Retinal pigment epithelial cell (primary cell): ENCODE measurements around the gene DUS1L.

Experiments used
- DNase-seq: peaks from one replicate; pipeline ENCODE4 v3.0.0-alpha.2; 2010; ENCODE audit warnings: low read depth
- H3K4me3 ChIP-seq: 2 replicates; pipeline ENCODE4 v1.5.1; 2011; ENCODE audit warnings: mild to moderate bottlenecking, low read length, control low read depth, moderate library complexity
- TF ChIP-seq, protein P1 (sequence below): conservative IDR thresholded peaks from 2 replicates; pipeline ENCODE4 v1.5.1; 2011; ENCODE audit warnings: low read depth, low read length, control low read depth, inconsistent platforms

The DUS1L gene

DNA sequence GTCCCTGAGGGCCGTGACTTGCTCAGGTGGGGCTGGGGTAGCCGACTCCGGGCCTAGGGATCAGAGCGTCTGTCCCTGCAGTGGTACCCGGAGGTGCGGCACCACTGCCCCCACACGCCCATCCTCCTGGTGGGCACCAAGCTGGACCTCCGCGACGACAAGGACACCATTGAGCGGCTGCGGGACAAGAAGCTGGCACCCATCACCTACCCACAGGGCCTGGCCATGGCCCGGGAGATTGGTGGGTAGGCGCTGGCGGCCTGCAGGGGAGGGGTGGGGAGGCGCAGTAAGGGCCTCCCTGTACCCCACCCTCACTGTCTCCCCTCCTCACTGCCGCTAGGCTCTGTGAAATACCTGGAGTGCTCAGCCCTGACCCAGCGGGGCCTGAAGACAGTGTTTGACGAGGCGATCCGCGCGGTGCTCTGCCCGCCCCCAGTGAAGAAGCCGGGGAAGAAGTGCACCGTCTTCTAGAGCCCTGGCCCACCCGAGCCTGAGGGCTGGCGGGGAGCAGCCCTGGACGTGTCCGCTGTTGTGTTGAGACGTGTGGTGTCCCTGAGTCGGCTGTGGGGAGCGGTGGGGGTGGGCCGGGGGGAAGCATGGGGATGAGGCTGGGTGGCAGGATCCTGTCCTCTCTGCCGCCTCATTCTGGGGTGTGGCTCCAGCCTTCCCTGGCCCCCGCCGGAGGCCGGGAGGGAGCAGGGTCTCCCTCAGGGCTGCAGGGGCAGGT lies 32.1 kb downstream of the DUS1L start:
- DNase-seq: no peak
- no peak overlapping the region for H3K4me3 ChIP-seq
- TF ChIP-seq, protein P1, sequence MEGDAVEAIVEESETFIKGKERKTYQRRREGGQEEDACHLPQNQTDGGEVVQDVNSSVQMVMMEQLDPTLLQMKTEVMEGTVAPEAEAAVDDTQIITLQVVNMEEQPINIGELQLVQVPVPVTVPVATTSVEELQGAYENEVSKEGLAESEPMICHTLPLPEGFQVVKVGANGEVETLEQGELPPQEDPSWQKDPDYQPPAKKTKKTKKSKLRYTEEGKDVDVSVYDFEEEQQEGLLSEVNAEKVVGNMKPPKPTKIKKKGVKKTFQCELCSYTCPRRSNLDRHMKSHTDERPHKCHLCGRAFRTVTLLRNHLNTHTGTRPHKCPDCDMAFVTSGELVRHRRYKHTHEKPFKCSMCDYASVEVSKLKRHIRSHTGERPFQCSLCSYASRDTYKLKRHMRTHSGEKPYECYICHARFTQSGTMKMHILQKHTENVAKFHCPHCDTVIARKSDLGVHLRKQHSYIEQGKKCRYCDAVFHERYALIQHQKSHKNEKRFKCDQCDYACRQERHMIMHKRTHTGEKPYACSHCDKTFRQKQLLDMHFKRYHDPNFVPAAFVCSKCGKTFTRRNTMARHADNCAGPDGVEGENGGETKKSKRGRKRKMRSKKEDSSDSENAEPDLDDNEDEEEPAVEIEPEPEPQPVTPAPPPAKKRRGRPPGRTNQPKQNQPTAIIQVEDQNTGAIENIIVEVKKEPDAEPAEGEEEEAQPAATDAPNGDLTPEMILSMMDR: no peak

DNA sequence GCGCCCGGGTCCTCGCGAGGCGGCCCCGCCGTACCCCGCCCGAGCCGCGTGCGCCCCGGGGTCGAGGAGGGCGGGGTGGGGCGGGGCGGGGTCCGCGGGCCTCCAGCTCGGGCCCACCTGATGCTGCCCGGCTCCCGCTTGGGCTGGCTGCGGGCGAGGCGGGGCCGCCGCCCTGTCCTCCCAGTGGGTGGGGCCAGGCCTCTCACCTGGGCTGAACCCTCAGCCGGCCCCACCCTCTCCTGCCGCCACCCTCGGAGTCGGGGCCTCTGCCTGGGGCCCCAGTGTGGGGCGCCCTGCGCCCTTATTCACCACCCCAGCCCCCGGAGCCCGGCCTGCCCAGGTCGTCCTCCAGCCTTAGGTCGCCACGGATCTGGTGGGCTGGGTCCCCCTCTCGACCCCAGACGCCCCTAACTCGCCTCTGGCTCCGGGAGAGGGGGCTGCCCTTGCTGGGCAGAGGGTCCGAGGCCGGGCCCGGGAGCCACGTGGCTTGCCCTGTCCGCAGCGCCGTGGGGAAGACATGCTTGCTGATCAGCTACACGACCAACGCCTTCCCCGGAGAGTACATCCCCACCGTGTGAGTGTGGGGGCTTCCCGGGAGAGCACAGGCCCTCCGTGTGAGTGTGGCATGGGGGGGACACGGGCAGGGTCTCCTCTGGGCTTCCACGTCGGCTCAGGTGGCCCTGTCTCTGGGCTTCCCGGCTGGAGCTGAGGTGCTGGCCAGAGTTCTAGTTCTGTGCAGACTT lies 33.5 kb downstream of the DUS1L start:
- DNase-seq: no peak
- peak overlapping the region; percentile 50 for H3K4me3 ChIP-seq
- TF ChIP-seq, protein P1: no peak

DNA sequence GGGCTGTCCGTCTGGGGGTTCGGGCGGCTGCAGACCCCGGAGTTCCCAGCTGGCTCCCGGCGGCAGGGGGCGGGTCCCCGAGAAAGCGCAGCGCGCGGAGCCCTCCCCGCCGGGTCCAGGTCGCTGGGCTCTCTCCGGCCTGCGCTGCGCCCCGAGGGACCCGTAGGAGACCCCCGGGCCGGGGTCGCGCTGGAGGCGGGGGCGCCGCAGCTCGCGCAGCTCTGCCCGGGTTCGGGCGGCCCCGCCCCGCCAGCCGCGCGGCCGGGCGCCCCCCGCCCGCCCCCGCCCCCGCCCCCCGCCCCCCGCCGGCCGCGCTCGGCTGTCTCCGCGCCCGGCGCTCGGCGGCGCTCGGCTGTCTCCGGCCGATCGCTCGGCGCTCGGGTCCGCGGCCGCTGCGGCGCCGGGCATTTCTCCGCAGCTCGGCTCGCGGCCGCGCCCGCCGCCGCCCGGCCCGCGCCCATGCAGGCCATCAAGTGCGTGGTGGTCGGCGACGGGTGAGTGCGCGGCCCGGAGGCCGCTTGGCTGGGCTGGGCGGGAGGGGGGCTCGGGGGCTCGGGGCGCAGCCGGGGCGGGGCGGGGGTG lies 34.2 kb downstream of the DUS1L start, which contains the start of gene RAC3:
RAC3 (plus strand) TSS at position 376 of the 582 bp plus-strand sequence; CDS start at position 460, 84 bp downstream.
- no peak for DNase-seq
- TF ChIP-seq, protein P1: no peak
- H3K4me3 ChIP-seq: peak within 1 kb of the TSS; percentile 50

DNA sequence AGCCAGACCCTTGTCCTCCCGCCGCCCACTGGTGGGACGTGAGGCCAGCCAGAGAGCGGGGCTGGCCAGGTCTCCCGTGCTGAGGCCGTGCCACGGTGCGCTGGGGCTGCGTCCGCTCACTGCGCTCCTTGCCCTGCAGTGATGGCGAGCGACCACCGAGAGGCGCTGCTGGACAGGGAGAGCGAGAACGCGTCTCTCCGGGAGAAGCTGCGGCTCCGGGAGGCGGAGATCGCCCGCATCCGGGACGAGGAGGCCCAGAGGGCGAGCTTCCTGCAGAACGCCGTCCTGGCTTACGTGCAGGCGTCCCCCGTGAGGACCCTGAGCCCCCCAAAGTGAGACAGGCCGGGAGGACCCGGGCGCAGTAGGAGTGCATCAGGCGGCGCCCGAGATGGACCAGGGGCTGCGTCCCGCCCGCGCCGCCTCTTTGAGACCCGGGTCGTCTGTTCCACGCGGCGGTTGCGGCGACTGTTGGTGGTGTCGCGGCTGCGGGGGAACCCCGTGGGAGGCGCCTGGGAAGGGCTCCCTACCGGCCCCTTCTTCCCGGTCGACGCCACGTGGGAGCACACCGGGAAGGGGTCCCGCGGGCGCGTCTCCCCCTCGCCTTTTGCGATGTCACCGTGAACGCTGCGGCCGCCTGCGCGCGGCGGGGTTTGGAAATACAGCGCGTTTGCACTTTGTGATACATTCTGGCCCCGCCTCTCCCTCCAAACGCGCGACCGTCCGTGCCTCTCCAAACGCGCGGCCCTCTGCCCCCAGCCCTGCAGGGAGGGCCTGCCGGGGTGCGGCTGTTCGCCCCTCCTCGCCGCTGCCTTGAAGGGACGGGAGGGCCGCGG lies 34.9 kb downstream of the DUS1L start:
- TF ChIP-seq, protein P1: peak; percentile 67
- DNase-seq: peak; percentile 34
- peak overlapping the region; percentile 49 for H3K4me3 ChIP-seq

DNA sequence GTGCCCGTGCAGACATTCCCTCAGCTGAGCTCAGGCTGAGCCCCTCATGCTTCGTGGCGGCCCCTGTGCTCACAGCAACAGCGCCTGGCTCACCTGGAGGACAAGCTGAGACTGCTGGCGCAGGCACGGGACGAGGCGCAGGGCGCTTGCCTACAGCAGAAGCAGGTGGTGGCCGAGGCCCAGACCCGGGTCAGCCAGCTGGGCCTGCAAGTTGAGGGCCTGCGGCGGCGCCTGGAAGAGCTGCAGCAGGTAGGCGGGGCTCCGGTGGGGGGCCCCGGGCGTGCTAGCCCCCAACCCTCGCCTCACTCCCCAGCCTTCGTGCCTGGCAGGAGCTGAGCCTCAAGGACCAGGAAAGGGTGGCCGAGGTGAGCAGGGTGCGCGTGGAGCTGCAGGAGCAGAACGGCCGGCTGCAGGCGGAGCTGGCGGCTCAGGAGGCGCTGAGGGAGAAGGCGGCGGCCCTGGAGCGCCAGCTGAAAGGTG lies 35.6 kb downstream of the DUS1L start:
- DNase-seq: no peak
- no peak overlapping the region for H3K4me3 ChIP-seq
- TF ChIP-seq, protein P1: no peak

DNA sequence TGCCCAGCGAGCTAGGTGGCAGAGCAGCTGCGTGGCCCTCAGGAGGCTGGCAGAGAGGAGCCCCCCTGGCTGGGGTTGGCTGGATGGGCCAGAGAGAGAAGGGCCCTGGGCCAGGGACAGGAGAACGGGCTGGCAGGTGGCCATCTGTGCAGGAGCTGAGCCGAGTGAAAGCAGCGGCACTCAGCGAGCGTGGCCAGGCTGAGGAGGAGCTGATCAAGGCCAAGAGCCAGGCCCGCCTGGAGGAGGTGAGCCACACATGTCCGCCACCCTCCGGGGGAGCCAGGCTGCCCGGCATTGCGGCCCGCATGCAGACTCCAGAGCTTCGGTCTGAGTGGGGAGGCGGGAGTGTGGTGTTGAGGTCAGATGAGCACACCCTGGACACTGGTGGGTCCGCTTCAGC lies 36.2 kb downstream of the DUS1L start:
- TF ChIP-seq, protein P1: no peak
- no peak for DNase-seq
- H3K4me3 ChIP-seq: no peak overlapping the region
